Raji (cell line): ENCODE results near the gene GRK2.

Source experiments
- POLR2A ChIP-seq: IDR thresholded peaks from 2 replicates; pipeline ENCODE4 v1.6.1; 2011; ENCODE audit warnings: low read depth, low read length, control low read depth; ENCODE audit not compliant: insufficient read depth

GRK2 gene

DNA sequence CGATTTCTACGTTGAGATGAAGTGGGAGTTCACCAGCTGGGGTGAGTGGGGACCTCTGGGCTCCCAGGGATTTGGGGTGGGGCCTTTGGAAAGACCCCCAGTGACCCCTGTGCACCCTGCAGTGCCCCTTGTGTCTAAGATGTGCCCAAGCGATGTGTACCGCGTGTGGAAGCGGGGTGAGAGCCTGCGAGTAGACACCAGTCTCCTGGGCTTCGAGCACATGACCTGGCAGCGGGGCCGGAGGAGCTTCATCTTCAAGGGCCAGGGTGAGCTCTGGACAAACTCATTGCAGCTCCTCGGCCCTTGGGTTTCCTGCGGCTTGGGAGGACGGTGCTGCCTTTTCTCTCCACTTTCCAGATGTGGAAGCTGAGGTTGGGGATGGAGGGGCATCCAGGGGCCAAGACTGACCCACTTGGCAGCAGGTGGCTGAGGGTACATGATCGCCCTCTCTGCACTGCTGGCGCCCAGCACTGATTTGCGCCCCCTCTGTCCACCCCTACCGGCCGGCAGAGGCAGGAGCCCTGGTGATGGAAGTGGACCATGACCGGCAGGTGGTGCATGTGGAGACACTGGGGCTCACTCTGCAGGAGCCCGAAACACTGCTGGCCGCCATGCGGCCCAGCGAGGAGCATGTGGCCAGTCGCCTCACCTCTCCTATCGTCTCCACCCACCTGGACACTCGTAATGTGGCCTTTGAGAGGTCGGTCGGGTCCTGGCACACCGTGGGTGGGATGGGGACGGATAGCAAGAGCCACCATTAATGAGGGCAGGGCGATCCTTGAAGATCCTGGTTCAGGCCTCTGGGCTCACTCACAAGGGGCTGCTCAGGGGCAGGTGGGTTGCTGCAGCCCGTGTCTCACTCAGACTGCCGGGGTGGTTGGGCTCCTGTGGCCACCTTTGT lies 25.5 kb downstream of the GRK2 start:
- no peak for TF ChIP-seq POLR2A

- no peak for TF ChIP-seq POLR2A
Observed at GRCh38 chr11:67292671-67293070, 26.4 kb downstream of the GRK2 start.

DNA sequence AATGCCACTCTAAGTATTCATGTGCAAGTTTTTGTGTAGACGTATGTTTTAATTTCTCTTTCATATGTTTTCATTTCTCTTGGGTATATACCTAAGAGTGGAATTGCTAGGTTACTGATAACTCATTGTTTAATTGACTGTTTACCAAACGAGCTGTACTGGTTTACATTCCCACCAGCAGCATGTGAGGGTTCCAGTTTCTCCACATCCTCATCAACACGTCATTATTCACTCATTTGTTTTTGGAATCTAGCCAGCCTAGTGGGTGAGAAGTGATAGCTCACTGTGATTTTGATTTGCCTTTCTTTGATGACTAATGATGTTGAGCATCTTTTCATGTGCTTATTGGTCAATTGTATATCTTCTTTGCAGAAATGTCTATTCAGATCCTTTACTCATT lies 26.8 kb downstream of the GRK2 start:
- TF ChIP-seq POLR2A: no peak

DNA sequence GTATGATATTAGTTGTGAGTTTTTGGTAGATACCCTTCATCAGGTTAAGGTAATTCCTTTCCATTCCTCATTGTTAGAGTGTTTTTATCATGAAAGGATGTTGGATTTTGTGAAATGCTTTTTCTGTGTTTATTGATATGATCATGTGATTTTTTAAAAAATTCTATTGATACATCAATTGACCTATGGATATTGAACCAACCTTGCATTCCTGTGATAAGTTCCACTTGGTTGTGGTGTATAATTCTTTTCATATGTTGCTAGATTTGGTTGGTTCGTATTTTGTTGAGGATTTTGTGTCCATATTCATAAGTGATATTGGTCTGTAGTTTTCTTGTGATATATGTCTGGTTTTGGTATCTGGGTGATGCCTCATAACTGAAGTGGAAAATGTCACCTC lies 29.6 kb downstream of the GRK2 start:
- no peak for TF ChIP-seq POLR2A

DNA sequence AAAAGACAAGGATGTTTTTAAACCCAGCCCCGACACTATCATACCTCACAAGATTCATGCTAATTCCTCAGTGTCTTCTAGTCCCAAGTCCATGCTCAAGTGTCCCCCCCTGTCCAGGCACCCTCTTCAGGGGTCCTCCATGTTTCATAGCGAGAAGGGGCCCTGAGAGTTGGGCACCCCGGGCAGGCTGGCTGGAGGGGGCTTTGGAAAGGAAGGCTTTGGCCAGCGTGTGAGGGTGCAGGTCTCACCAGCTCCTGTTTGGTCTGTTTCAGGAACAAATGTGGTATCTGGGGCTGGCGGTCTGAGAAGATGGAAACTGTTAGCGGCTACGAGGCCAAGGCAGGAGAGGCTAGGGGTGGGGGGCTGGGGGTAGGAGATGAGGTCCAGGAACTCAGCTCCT lies 32.5 kb downstream of the GRK2 start:
- no peak for TF ChIP-seq POLR2A

DNA sequence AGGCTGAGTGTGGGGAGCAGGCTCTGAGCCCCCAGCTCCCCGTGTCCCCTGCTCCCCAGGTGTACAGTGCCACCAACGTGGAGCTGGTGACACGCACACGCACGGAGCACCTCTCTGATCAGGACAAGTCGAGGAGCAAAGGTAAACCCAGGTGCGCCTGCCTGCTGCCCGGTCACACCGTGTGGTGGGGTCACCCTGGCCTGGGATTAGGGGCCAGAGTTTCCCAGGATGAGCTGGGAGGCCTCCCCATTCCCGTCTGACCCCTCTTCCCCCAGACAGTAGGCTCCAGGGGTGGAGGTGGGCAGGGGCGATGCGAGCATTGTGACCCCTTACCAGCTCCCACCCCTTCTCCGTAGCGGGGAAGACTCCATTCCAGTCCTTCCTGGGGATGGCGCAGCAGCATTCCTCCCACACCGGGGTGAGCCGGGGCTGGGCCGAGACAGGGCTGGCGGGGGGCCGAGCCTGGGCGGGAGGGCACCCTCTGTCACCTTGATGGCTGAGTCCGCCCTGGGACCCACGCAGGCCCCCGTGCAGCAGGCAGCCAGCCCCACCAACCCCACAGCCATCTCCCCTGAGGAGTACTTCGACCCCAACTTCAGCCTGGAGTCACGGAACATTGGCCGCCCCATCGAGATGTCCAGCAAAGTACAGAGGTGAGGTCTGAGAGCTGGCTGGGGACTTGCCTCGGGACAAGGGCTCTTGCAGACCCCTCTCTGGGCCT lies 33.4 kb downstream of the GRK2 start:
- TF ChIP-seq POLR2A: no peak

- no peak for TF ChIP-seq POLR2A
Observed at GRCh38 chr11:67300256-67300755, 34.0 kb downstream of the GRK2 start.

- no peak for TF ChIP-seq POLR2A
Observed at GRCh38 chr11:67300756-67301312, 34.6 kb downstream of the GRK2 start.

DNA sequence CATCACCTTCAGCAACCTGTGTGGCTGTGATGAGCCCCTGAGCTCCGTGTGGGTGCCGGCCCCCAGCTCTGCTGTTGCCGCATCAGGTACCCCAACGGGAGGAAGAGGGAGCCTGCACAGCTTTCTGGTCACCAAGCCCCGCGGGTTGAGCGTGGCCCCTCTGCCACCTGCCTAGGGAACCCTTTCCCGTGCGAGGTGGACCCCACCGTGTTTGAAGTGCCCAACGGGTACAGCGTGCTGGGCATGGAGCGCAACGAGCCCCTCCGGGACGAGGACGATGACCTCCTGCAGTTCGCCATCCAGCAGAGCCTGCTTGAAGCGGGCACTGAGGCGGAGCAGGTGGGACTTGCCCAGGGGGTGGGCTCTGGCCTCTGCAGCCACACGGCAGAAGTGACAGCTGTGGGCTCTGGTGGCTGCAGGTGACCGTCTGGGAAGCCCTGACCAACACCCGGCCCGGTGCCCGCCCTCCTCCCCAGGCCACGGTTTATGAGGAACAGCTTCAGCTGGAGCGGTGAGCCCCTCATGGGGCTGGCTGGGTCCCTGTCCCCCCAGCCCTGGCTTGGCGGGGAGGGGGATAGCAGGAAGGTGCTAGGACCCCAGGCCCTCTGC lies 35.1 kb downstream of the GRK2 start:
- TF ChIP-seq POLR2A: no peak

DNA sequence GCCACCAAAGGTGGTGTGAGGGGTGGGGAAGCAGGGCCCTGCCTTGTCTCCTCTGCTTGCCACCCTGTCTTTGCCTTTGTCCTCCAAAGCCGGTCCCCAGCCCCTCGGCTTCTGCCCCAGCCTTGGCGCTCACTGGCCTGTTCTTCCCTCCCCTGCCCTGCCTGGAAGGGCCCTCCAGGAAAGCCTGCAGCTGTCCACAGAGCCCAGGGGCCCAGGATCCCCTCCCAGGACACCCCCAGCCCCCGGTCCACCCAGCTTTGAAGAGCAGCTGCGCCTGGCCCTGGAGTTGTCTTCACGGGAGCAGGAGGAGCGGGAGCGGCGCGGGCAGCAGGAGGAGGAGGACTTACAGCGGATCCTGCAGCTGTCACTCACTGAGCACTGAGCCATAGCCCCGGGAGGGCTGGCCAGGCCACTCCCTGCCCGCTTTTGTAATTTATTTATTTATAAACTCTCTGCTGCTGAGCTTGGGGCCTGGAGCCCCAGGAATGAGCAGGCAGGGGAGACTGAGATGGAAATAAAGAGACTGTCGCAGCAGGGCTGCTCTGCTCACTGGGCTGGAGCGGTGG lies 35.8 kb downstream of the GRK2 start:
- no peak for TF ChIP-seq POLR2A

DNA sequence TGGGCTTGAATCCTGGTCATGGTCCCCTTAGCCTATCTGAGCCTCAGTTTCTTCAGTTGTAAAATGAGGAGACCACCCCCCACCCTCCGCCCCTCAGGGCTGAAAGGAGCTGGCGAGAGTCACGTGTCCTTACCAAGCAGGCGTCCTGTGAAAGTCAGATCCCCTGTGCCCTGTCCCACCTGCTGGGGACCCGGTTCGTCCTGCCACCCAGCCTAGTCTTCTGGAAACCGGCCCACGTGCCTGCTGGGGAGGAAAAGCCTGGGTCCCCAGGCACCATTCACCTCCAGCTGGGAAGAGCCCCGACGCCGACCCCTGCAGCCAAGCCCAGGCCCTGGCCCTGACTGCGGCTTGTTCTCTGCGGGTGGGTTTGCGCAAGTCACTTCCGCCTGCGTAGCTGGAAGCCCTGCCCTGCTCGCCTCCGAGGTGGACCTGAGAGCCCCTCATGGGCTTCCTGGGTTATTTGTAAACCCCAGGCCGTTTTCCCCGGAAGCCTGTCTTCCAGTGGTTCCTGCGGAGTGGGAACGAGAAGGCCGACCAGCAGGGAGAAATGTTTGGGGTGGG lies 36.4 kb downstream of the GRK2 start:
- TF ChIP-seq POLR2A: no peak

DNA sequence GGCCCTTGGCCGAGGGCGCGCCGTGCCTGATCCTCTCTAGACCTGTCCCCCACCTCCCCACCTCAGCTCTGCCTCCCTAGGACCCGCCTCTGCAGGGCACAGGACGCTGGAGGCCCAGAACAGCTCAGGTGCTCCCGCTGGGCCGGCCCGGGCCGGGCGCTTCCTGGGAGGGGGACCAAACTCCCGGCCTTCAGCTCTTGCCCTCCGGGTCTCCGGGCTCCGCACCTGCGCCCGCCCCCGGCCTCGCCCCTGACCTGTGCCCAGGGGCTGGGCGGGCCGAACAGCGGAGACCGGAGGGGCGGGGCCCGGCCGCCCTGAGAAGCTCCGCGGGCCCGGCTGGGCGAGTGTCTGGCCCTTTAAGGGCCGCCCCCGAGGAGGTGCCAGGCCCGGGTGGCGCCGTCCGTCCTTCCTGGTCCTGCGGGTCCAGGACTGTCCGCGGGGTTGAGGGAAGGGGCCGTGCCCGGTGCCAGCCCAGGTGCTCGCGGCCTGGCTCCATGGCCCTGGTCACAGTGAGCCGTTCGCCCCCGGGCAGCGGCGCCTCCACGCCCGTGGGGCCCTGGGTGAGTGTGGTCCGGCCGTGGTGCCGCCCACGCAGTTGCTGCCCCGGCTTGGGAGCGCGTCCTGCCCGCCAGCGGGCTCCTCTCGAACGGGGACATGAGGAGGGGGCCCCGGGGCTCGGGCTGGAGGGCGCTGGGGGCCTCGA lies 37.0 kb downstream of the GRK2 start, which contains the start of gene SSH3:
SSH3 (plus strand) TSS at position 399 of the 703 bp plus-strand sequence; CDS start at position 495, 96 bp downstream.
- no peak for TF ChIP-seq POLR2A

DNA sequence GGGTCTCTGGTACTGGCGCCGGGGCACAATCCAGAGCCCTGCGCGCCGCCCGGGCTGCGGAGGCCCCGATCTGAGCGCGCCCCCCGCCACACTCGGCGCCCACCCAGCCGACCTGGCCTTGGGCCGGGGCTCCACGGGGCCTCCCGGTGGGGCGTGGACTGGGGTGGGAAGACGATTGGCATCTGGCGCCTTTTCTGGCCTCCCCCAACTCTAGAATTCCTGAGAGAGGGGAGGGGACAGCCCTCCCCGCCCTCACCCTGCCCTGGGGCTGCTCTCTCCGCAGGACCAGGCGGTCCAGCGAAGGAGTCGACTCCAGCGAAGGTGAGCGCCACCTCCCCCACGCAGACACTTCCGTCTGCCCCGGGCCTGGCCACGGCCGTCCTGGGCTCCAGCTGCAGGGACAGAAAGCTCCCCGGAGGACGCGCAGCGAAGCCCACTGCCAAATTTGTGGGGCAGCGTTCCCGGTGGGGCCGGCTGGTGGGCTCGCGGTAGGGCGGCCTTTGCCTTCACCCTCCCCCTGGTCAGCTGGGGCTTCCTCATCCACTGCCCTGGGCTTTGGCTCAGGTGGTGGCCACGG lies 37.6 kb downstream of the GRK2 start:
- no peak for TF ChIP-seq POLR2A
